GM19043 (cell line): Measurements from ENCODE around the gene CEACAM4.
A peak's percentile ranks its signal among the peaks of the same experiment; 100 is the strongest.
"Not testable (repeated sequence)": the region's sequence is repeated elsewhere in the genome, so short reads cannot be mapped to it uniquely, and the experiment has no call there.

Source experiments
- ATAC-seq: cut with Tn5 transposase; IDR thresholded peaks from one replicate; pipeline ENCODE4 v1.9.1; 2021; ENCODE audit warnings: low read depth; ENCODE audit not compliant: unreplicated experiment

Gene CEACAM4

DNA sequence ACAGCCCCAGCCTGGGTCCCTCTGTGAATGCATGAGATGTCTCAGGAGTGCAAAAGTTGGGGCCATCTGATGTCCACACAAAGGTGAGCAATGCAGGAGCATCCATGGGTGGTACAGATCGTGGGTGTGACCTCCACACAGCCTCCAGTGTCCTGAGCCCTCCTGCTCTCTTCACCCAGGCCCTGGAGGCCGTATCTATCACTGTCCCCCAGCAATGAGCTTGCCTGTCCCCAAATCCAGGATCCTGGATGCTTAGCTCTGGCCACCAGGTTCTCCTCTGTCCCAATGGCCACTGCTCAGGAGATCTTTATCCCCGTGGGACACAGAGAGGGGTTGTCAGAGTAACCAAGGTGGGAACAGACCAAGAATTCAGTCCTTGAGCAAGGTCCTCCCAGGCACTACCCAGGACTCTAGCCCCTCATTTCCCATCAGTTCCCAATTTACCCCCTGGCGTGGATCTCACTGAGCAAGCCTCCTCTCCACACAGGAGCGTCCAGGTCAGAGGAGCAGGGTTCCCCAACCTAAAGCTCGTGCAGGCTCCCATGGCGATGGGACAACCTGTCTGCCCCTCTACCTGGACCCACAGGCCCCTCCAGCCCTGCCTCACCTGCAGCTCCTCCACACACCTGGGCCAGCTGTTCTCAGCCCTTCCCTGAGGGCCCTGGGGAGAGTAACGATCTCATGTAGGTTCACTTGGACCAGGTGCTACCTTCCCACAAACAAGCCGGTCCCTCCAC is 39.6 kb downstream of the CEACAM4 start:
- ATAC-seq, result no peak

DNA sequence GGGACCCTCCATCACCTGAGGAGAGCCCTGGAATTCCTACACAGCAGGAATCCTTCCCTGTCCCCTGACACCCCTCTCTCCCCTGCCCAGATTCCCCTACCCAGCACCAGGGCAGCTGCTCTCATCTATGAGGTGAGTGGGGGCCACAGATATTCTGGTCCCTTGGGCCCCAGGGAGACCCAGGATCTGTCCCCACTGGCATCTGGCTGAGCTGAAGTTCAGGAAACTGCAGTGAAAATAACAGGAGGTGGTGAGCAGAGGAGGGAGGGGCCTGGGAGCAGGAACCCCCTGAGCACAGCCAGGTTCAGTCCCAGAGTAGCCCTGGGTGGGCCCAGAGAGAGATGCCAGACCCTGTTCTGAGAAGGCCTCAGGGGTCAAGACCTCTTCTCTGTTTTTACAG is 40.8 kb downstream of the CEACAM4 start:
- no peak for ATAC-seq

DNA sequence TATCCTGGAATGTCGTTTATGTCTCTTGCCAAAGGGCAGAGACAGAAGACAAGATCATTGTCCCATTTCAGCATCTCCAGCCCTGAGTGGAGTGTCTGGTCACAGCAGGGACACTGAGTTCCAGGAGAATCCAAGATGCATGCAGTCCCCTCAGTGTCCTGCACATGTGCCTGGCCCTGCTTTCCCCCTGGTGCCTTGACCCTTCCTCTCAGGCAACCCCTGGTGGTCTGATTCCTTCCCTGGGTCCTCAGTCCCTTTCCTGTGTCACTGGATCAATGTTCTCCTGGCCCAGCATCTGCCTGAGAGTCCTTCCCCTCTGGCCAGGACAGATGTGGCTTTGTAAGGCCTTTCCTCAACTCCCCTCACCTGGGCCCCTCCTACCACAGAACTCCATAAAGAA is 41.9 kb downstream of the CEACAM4 start:
- ATAC-seq, result no peak

DNA sequence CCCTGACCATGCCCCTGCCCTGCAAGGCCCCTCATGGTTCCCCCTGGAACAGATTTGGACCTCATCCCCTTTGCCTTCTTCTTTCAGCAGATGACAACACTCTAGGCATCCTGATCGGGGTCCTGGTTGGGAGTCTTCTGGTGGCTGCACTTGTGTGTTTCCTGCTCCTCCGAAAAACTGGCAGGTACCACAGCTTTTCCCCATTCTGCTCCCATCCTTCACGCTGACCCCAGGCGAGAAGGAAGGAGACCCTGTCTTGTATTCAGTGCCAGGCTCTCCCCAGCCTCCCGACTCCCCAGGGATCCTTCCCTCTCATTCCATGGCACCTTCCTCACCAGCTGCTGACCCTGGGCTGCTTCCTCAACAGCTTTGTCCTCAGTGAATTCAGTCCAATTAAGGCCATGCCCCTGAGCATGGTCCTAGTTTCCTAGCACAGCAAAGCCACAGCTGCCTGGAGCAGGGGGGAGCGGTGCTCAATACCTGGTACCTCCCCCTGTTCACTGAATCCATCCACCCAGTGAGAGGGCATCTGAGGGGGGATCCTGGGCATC is 42.5 kb downstream of the CEACAM4 start:
- no peak for ATAC-seq

DNA sequence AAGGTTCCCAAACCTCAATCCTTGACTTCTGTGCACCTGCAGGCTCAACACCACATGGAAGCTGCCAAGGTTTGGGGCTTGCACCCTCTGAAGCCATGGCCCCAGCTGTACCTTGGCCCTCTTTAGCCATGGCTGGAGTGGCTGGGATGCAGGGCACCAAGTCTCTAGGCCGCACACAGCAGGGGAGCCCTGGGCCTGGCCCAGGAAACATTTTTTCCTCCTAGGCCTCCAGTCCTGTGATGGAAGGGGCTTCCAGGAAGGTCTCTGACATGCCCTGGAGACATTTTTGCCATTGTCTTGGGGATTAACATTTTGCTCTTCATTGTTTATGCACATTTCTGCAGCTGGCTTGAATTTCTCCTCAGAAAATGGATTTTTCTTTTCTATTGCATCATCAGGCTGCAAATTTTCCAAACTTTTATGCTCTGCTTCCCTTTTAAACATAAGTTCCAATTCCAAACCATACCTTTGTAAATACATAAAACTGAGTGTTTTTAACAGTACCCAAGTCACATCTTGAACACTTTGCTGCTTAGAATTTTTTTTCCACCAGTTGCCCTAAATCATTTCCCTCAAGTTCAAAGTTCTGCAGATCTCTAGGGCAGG is 44.2 kb downstream of the CEACAM4 start:
- ATAC-seq, result not testable (repeated sequence)

DNA sequence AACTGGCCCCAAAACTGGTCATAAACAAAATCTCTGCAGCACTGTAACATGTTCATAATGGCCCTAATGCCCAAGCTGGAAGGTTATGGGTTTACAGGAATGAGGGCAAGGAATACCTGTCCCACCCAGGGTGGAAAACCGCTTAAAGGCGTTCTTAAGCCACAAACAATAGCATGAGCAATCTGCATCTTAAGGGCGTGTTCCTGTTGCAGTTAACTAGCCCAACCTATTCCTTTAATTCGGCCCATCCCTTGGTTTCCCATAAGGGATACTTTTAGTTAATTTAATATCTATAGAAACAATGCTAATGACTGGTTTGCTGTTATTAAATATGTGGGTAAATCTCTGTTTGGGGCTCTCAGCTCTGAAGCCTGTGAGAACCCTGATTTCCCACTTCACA is 45.8 kb downstream of the CEACAM4 start:
- not testable (repeated sequence) for ATAC-seq

DNA sequence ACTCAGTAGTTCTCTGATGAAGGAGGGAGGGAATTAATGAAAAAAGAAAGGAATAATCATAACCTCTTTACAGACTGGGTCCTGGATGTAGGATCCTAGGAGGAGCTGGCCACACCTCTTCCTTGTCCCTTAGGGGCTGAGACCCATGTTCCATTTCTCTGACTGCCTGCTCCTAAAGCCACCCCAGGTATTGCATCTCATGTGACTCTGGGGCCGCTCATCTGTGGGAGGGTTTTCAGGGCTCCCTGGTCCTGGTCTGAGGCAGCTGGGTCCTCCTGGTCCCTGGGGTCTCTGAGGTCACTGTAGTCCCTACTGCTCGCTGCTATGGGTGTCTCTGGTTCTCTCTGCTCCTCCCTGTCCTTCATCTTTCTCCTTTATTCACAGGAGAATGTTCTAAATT is 48.0 kb downstream of the CEACAM4 start:
- no peak for ATAC-seq

DNA sequence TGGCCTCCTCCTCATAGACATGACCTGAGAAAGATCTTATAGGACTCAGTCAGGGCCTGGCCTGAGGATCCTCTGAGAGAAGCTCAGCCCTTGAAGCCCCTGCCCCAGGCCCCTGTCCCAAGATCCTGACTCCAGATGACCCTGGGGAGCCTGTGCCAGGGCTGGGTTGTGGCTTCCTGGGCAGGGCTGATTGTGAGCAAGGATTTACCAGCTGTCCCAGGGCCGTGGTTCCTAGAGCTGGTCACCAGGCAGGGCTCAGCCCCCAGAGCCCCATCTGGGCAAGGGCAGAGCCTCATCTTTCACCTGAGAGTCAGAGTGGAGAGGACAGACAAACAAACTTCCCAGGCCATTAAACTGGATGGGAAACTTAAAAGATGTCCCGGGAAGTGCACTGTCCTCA is 49.0 kb downstream of the CEACAM4 start:
- ATAC-seq, result no peak

DNA sequence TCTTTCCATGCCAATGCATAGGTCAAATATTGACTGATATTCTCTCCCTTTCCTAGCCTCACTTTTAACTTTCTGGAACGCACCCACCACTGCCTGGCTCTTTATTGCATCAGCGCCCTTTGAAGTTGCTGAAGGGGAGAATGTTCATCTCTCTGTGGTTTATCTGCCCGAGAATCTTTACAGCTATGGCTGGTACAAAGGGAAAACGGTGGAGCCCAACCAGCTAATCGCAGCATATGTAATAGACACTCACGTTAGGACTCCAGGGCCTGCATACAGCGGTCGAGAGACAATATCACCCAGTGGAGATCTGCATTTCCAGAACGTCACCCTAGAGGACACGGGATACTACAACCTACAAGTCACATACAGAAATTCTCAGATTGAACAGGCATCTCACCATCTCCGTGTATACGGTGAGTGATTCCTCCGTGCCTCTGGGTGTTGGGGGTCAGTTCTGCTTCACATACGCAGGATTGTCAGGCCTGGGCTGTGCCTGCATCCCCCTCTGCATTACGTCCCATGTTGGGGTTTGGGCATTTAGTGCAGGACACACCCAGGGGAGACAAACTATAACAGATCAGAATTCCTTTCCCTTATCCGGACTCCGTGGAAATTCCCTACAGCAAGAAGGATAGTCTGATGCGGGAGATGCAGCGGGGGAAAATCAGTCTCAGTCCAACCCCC is 49.6 kb downstream of the CEACAM4 start:
- no peak for ATAC-seq

DNA sequence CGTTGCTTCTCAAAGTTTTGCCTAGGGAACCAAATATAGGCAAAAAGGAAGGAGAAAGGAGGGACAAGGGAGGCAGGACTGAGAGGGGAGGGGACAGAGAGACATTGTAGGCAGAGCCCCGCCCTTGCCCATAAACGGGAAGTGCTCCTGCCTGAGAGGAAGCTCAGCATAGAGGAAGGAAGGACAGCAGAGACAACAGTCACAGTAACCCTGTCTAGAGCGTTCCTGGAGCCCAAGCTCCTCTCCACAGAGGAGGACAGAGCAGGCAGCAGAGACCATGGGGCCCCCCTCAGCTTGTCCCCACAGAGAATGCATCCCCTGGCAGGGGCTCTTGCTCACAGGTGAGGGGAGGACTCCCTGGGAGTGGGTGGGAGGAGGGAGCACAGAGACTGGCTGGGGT is 50.9 kb downstream of the CEACAM4 start, which contains the start of gene CEACAM21:
Gene CEACAM21 (plus strand): TSS at position 169 of the 400 bp plus-strand sequence. CDS start 109 bp downstream, at position 278.
- ATAC-seq, result peak; percentile 49

DNA sequence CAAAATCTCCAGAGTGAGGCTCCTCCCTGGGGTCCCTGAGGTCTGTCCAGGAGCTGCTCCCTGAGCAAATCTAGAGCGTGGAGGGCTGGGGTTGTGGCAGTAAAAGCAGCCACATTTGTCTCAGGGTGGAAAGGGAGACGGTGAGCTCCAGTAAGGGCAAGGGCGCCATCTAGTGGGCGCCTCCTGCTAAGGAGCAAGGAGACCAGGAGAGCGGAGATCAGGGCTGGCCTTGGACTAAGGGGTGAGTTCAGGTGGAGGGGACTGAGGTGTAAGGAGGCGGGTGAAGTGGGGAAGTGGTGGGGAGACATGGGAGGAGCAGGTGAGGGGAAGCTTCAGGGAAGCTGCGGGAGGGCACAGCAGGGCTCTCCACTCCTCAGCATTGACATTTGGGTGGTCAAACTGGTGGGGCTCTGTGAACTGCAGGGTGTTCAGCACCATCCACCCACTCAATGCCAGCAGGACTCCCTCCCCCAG is 56.2 kb downstream of the CEACAM4 start:
- no peak for ATAC-seq

DNA sequence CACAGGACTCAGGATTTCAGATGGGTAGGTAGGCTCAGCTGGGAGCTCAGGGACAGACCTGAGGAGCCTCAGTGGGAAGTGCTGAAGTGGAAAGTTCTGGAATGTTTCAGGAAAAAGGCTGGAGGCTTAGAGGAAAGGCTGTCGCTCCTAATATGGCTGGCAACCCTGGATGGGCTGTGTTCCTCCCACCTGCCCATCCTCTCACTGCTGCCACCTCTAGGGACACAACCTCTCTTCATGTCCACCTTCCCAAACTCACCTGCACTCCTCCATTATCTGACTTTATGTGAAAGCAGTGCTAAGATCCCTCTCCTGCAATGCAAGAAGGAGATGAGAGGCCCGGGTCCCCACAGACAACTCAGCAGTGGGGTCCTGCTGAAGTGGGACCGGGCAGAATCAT is 56.7 kb downstream of the CEACAM4 start:
- no peak for ATAC-seq

DNA sequence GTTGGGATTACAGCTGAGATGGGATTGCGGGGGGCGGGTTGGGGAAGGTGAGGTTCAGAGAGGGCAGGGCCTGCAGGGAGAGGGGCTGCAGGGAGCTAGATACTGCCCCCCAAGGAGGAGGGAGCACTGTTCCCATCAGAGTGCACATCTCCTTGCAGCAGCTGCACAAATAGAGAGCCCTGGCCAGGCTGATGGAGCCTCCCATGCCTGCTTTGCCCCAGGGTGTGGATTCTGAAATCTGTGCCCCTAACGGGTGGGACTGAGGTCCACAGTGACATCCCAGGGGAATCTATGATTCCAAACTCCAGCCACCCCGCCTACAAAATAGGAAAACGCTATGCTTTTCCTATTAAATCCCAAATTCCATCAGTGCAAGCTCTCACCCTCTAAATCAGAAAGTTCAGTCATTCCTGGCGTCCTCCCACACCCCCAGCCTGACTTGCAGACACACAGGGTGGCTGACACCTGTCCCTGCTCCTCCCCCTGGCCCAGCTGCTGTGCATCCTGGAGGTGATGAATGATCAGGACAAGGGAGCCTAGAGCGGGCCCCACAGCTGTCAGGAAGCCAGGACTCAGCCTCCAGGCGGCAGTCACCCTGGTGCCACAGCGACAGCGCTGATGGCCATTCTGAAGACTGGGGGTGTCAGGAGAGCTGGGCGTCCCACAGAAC is 57.3 kb downstream of the CEACAM4 start:
- no peak for ATAC-seq
